Hepatocyte (in vitro differentiated cells): ENCODE results near the gene ZBTB38. TPM values are rescaled to one million over a fixed set of nuclear protein-coding genes. Genes with fewer than 3 reads are reported as not detected.

ENCODE experiments used
- DNase-seq: peaks from one replicate; pipeline ENCODE4 v3.0.0-alpha.2; 2016; ENCODE audit warnings: low spot score
- H2AFZ ChIP-seq: fragments of 200-600 bp; sonication (generic); 2 replicates; pipeline ENCODE4 v1.6.0; 2016; ENCODE audit warnings: antibody characterized with exemption, mild to moderate bottlenecking
- H3K27ac ChIP-seq: fragments of 200-600 bp; sonication (generic); 2 replicates; pipeline ENCODE4 v1.5.1; 2016; ENCODE audit warnings: mild to moderate bottlenecking
- H3K27me3 ChIP-seq: fragments of 200-600 bp; sonication (generic); 2 replicates; pipeline ENCODE4 v1.6.1; 2016
- H3K36me3 ChIP-seq: fragments of 200-600 bp; sonication (generic); replicated peaks from 2 replicates; pipeline ENCODE4 v1.5.1; 2016; ENCODE audit warnings: low read depth; ENCODE audit not compliant: insufficient read depth
- H3K4me1 ChIP-seq: fragments of 200-600 bp; sonication (generic); 2 replicates; pipeline ENCODE4 v1.5.1; 2016; ENCODE audit warnings: mild to moderate bottlenecking, moderate library complexity; ENCODE audit not compliant: insufficient read depth
- H3K4me2 ChIP-seq: fragments of 200-600 bp; sonication (generic); 2 replicates; pipeline ENCODE4 v1.6.0; 2016
- H3K4me3 ChIP-seq: fragments of 200-600 bp; sonication (generic); 2 replicates; pipeline ENCODE4 v1.5.1; 2016; ENCODE audit warnings: mild to moderate bottlenecking
- H3K79me2 ChIP-seq: fragments of 200-600 bp; sonication (generic); 2 replicates; pipeline ENCODE4 v1.6.0; 2017; ENCODE audit warnings: mild to moderate bottlenecking
- H3K9me2 ChIP-seq: fragments of 200-600 bp; sonication (generic); replicated peaks from 2 replicates; pipeline ENCODE4 v1.6.0; 2017; ENCODE audit warnings: mild to moderate bottlenecking; ENCODE audit not compliant: insufficient read depth
- H3K9me3 ChIP-seq: fragments of 200-600 bp; sonication (generic); 2 replicates; pipeline ENCODE4 v1.5.1; 2016; ENCODE audit warnings: low read depth, mild to moderate bottlenecking
- H4K20me1 ChIP-seq: fragments of 200-600 bp; sonication (generic); 2 replicates; pipeline ENCODE4 v1.6.0; 2016; ENCODE audit warnings: mild to moderate bottlenecking; ENCODE audit not compliant: insufficient read depth, poor library complexity, severe bottlenecking
- EZH2 ChIP-seq: fragments of 200-600 bp; sonication (generic); IDR thresholded peaks from 2 replicates; pipeline ENCODE4 v1.6.1; 2016; ENCODE audit warnings: antibody characterized with exemption, mild to moderate bottlenecking, borderline replicate concordance
- EZH2phosphoT487 ChIP-seq: fragments of 200-600 bp; sonication (generic); IDR thresholded peaks from one replicate; pipeline ENCODE4 v1.6.1; 2018; ENCODE audit warnings: antibody characterized with exemption, mild to moderate bottlenecking, low read depth, moderate library complexity; ENCODE audit not compliant: unreplicated experiment, severe bottlenecking
- WGBS: methylation state at CpG from one replicate; pipeline ENCODE4 v1.1.6; 2016; ENCODE audit warnings: low lambda C conversion rate; ENCODE audit errors: missing lambda C conversion rate; 5-methylcytosine and 5-hydroxymethylcytosine counted together
- polyA plus RNA-seq: library from polyadenylated mRNA; unstranded; fragments of >200 nt; fragmentation: Nextera tagmentation; extraction: Ambion mirVana; gene quantifications from 2 replicates; pipeline ENCODE4 v1.2.1, GENCODE V29; 2016
- total RNA-seq: library from RNA; depleted of rRNA; stranded (reverse); fragments of >200 nt; gene quantifications from 2 replicates; pipeline ENCODE4 v1.2.3, GENCODE V29; 2014
- TF ChIP-seq, protein P1 (sequence below): fragments of 200-600 bp; sonication (generic); IDR thresholded peaks from 2 replicates; pipeline ENCODE4 v1.5.1; 2016; ENCODE audit warnings: antibody characterized with exemption, mild to moderate bottlenecking; ENCODE audit not compliant: poor library complexity

ZBTB38 gene
- total and polyA plus RNA-seq, 2 experiments from 2014 or later = 31.6 to 122 TPM

DNA sequence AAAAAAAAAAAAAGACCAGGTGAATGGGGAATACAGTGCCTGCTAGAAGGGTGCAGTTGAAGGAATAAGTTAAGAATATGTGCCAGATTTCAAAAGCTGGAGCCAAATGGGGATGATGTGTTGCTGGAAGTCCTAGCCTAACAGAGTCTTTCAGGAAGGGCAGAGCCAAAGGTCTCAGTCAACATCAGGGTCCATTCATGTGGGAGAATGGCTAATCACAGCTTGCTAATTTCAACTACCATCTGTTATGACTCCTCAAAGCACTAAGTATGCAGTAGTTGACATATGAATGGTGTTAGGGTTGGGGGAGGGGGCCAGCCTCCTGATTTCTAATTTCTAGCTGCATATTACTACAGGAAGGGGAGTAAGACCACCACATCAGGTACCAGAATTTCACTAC, 4.4 kb downstream of the ZBTB38 start:
- no peak overlapping the region for H3K4me3 ChIP-seq
- TF ChIP-seq EZH2phosphoT487 (no peak), EZH2 (no peak)
- TF ChIP-seq, protein P1, sequence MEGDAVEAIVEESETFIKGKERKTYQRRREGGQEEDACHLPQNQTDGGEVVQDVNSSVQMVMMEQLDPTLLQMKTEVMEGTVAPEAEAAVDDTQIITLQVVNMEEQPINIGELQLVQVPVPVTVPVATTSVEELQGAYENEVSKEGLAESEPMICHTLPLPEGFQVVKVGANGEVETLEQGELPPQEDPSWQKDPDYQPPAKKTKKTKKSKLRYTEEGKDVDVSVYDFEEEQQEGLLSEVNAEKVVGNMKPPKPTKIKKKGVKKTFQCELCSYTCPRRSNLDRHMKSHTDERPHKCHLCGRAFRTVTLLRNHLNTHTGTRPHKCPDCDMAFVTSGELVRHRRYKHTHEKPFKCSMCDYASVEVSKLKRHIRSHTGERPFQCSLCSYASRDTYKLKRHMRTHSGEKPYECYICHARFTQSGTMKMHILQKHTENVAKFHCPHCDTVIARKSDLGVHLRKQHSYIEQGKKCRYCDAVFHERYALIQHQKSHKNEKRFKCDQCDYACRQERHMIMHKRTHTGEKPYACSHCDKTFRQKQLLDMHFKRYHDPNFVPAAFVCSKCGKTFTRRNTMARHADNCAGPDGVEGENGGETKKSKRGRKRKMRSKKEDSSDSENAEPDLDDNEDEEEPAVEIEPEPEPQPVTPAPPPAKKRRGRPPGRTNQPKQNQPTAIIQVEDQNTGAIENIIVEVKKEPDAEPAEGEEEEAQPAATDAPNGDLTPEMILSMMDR = no peak
- peaks cover 18% of the 10 kb centered on the region for H3K4me1 ChIP-seq
- H3K79me2 ChIP-seq = peaks cover 6% of the 10 kb centered on the region
- no peak overlapping the region for H3K27ac ChIP-seq
- no peak for DNase-seq
- no peaks in the 10 kb centered on the region for H3K27me3 ChIP-seq
- H3K4me2 ChIP-seq = no peak overlapping the region
- H3K36me3 ChIP-seq = no peaks in the 10 kb centered on the region
- H4K20me1 ChIP-seq = no peaks in the 10 kb centered on the region
- no peak overlapping the region for H2AFZ ChIP-seq
- H3K9me2 ChIP-seq = no peaks in the 10 kb centered on the region
- H3K9me3 ChIP-seq = no peaks in the 10 kb centered on the region

DNA sequence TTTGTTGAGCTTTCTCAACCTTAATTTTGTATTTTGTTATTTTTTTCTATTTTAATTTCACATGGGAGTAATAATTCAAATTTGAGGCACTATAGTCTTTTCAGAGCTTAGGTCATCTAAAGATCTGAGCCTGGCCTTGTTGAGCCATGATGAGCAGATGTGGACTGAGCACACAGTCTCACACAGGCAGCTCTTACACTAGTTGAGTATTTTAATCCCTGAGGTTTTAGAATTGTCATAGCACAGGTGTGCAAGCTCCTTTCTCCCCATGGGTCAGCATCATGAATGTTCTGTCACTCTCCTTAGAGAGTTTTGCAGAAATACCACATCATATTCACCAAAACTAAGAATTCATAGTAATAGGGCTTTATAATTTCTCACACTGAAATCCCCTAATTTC, 4.9 kb downstream of the ZBTB38 start:
- Histone ChIP-seq H3K27me3 (no peaks in the 10 kb centered on the region), H3K9me3 (no peaks in the 10 kb centered on the region), H2AFZ (no peak overlapping the region), H3K9me2 (no peaks in the 10 kb centered on the region), H3K4me2 (no peak overlapping the region), H4K20me1 (no peaks in the 10 kb centered on the region), H3K4me3 (no peak overlapping the region), H3K4me1 (peaks cover 13% of the 10 kb centered on the region), H3K27ac (no peak overlapping the region), H3K79me2 (peaks cover 6% of the 10 kb centered on the region), H3K36me3 (no peaks in the 10 kb centered on the region)
- no peak for DNase-seq
- TF ChIP-seq, protein P1 = no peak
- no peak for TF ChIP-seq EZH2
- TF ChIP-seq EZH2phosphoT487 = no peak

DNA sequence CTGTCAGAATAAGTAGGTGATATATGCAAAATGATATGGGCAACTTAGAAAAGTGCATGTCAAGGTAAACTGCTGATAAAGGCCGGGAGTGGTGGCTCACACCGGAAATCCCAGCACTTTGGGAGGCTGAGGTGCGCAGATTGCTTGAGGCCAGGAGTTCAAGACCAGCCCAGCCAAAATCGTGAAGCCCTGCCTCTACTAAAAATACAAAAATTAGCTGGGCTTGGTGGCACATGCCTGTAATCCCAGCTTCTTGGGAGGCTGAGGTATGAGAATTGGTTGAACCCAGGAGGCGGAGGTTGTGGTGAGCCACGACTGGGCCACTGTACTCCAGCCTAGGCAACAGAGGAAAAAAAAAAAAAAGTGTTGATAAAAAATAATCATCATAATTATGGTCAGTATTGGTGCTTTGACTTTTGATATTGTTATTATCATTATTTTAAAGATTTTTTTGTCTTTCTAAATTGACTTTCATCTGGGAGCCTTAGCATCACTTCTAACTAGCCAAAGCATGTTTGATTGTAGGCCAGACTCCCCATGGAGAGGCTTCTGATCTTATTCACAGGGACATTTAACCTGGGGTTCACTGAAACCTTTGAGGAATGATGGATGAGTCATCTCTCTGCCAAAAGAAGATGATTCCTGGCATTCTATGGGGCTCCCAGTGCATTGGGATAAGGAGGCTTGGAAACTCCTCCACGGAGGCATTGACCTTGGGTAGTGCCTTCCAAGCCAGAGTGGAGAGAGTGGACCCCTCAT, 5.6 kb downstream of the ZBTB38 start:
- H2AFZ ChIP-seq = no peak overlapping the region
- H3K27ac ChIP-seq = no peak overlapping the region
- no peak overlapping the region for H3K4me3 ChIP-seq
- peaks cover 6% of the 10 kb centered on the region for H3K79me2 ChIP-seq
- H4K20me1 ChIP-seq = no peaks in the 10 kb centered on the region
- no peak for TF ChIP-seq EZH2phosphoT487
- TF ChIP-seq, protein P1 = no peak
- no peak for TF ChIP-seq EZH2
- 77% methylated on average over 7 of the region's 7 CpGs for WGBS
- DNase-seq = no peak
- H3K4me2 ChIP-seq = no peak overlapping the region
- H3K36me3 ChIP-seq = no peaks in the 10 kb centered on the region
- no peaks in the 10 kb centered on the region for H3K9me3 ChIP-seq
- H3K9me2 ChIP-seq = no peaks in the 10 kb centered on the region
- peaks cover 7% of the 10 kb centered on the region for H3K4me1 ChIP-seq
- H3K27me3 ChIP-seq = no peaks in the 10 kb centered on the region
